ENCODE measurements around the gene UBE4A. TPM values are rescaled to one million over a fixed set of nuclear protein-coding genes. Genes with fewer than 3 reads are reported as not detected.

Gene UBE4A
- total and polyA plus RNA-seq, 2 of the 4 experiments (the other 2 are of a cell fraction): 15.2 to 69.7 TPM

GRCh38 chr11:118373263-118373662 is 13.9 kb downstream of the UBE4A start:
- Histone ChIP-seq H4K8ac (ENCODE audit: low read depth in 2 of 2, low read length in 2 of 2) (no peak overlapping the region), H3K9me1 (ENCODE audit: insufficient read depth, low read length) (no peaks in the 10 kb centered on the region), H3K4ac (ENCODE audit: low read depth, low read length) (no peak overlapping the region), H3K79me1 (ENCODE audit: low read depth in 1 of 2, low read length in 2 of 2) (no peaks in the 10 kb centered on the region), H2AK5ac (ENCODE audit: low read depth, low read length) (no peak overlapping the region), H4K5ac (ENCODE audit: low read depth, low read length) (no peak overlapping the region), H3K4me3 (ENCODE audit: insufficient read depth, low read depth, low read length) (no peak overlapping the region), H2BK120ac (ENCODE audit: low read depth, low read length) (no peak overlapping the region), H3K14ac (replicated peaks; ENCODE audit: low read depth, low read length) (no peak overlapping the region), H3K9me3 (ENCODE audit: control insufficient read depth, insufficient read depth, low read length) (no peaks in the 10 kb centered on the region), H3K9ac (ENCODE audit: low read depth, low read length) (no peak overlapping the region), H3K18ac (ENCODE audit: low read depth, low read length) (no peak overlapping the region), H3K36me3 (ENCODE audit: control insufficient read depth, insufficient read depth, low read length) (peaks cover 48% of the 10 kb centered on the region), H2AK9ac (replicated peaks; ENCODE audit: low read depth, low read length, poor library complexity) (no peak overlapping the region), H2AFZ (replicated peaks; ENCODE audit: low read length, poor library complexity) (no peak overlapping the region), H2BK5ac (ENCODE audit: low read depth, low read length, poor library complexity, severe bottlenecking) (no peak overlapping the region), H4K20me1 (ENCODE audit: insufficient read depth, low read length) (no peaks in the 10 kb centered on the region), H3K4me1 (ENCODE audit: control insufficient read depth, insufficient read depth, low read length) (no peaks in the 10 kb centered on the region), H3K27ac (ENCODE audit: insufficient read depth, low read length) (no peak overlapping the region), H2BK15ac (ENCODE audit: low read depth, low read length) (no peak overlapping the region), H3K4me2 (ENCODE audit: low read depth, low read length) (no peak overlapping the region), H2BK20ac (ENCODE audit: low read depth, low read length) (no peak overlapping the region), H3K27me3 (ENCODE audit: control insufficient read depth, insufficient read depth, low read length) (no peaks in the 10 kb centered on the region), H3K56ac (ENCODE audit: extremely low read depth, insufficient read depth, low read length) (no peak overlapping the region), H4K91ac (ENCODE audit: insufficient read depth, low read depth, low read length) (no peak overlapping the region), H3K23ac (ENCODE audit: low read depth, low read length) (no peak overlapping the region)
- CTCF ChIA-PET: no interaction called here
- POLR2A ChIA-PET (ENCODE audit: unreplicated experiment): no interaction called here
- intact Hi-C loops (cut with micrococcal nuclease) (no loop called here), in situ Hi-C loops (cut with MboI; ENCODE audit: low sequenced_read_pairs) (loop anchor here (25.0 kb wide), 1 partner anchor 1011 kb away; no protein-coding TSS in a partner anchor), dilution Hi-C loops (cut with HindIII; ENCODE audit: low sequenced_read_pairs, unreplicated experiment) (no loop called here)
- WGBS, 2 experiments (ENCODE audit: extremely low coverage in 2 of 2, insufficient read length in 1 of 2): 100% methylated on average over 2 of the region's 2 CpGs; no CpG with 5 or more reads in 1 of the 2 experiments
- TF ChIP-seq MAFK (IDR thresholded peaks at IDR 0.05; ENCODE audit: low read depth, low read length) (no peak), RFX5 (IDR thresholded peaks at IDR 0.05; ENCODE audit: low read depth, low read length) (no peak), SMC3 (IDR thresholded peaks at IDR 0.05; ENCODE audit: low read depth, low read length) (no peak), RAD21 (IDR thresholded peaks at IDR 0.05; ENCODE audit: low read length) (no peak), MAZ (IDR thresholded peaks at IDR 0.05; ENCODE audit: borderline replicate concordance, low read depth, low read length) (no peak), MXI1 (IDR thresholded peaks at IDR 0.05; ENCODE audit: borderline replicate concordance, low read depth, low read length) (no peak), CEBPB (IDR thresholded peaks at IDR 0.05; ENCODE audit: low read depth, low read length) (no peak)
- BruUV-seq (replicated peaks): no TSS peak
- DNase-seq: no peak
- ATAC-seq (ENCODE audit: low read depth): no peak
